ENCODE results near the gene RBP2.

RBP2 gene

GRCh38 chr3:139465636-139466035 is 10.7 kb downstream of the RBP2 start:
- no peak for TF ChIP-seq EZH2 (optimal IDR thresholded peaks at IDR 0.05; ENCODE audit: low read depth, low read length)
- TF ChIP-seq EZH2phosphoT487 (IDR thresholded peaks at IDR 0.05; ENCODE audit: low read length), result no peak
- TF ChIP-seq CTCF (IDR thresholded peaks at IDR 0.05; ENCODE audit: low read length), result no peak
- DNase-seq, result no peak
- H4K20me1 ChIP-seq (ENCODE audit: insufficient read depth, low read length), result no peaks in the 10 kb centered on the region
- H3K9me3 ChIP-seq (replicated peaks; ENCODE audit: insufficient read depth, low read length), result no peaks in the 10 kb centered on the region
- H3K36me3 ChIP-seq (replicated peaks; ENCODE audit: insufficient read depth, low read length), result no peaks in the 10 kb centered on the region
- H3K79me2 ChIP-seq (ENCODE audit: low read length), result no peaks in the 10 kb centered on the region
- H3K4me3 ChIP-seq (ENCODE audit: low read length), result no peak overlapping the region
- H2AFZ ChIP-seq (ENCODE audit: low read length), result no peak overlapping the region
- H3K4me2 ChIP-seq (ENCODE audit: low read depth, low read length), result no peak overlapping the region
- no peak overlapping the region for H3K9ac ChIP-seq (ENCODE audit: low read length)
- H3K27me3 ChIP-seq (replicated peaks; ENCODE audit: insufficient read depth, low read length), result no peaks in the 10 kb centered on the region
- H3K4me1 ChIP-seq (ENCODE audit: low read length), result no peaks in the 10 kb centered on the region
- no peak overlapping the region for H3K27ac ChIP-seq (ENCODE audit: low read length)
- H3F3A ChIP-seq (ENCODE audit: insufficient read depth, low read length), result no peaks in the 10 kb centered on the region
- no peaks in the 10 kb centered on the region for H3K9me2 ChIP-seq (replicated peaks; ENCODE audit: insufficient read depth, low read length)

- H3K4me2 ChIP-seq (ENCODE audit: low read depth, low read length), result no peak overlapping the region
- no peaks in the 10 kb centered on the region for H3K9me2 ChIP-seq (replicated peaks; ENCODE audit: insufficient read depth, low read length)
These were observed 12.8 kb downstream of the RBP2 start for GRCh38 chr3:139463466-139463865.

GRCh38 chr3:139460529-139460928 is 15.8 kb downstream of the RBP2 start:
- no peak overlapping the region for H3K9ac ChIP-seq (ENCODE audit: low read length)
- H3K9me2 ChIP-seq (replicated peaks; ENCODE audit: insufficient read depth, low read length), result no peaks in the 10 kb centered on the region
- no peak overlapping the region for H3K4me2 ChIP-seq (ENCODE audit: low read depth, low read length)
- DNase-seq, result no peak
- no peaks in the 10 kb centered on the region for H3K27me3 ChIP-seq (replicated peaks; ENCODE audit: insufficient read depth, low read length)
- no peak for TF ChIP-seq EZH2phosphoT487 (IDR thresholded peaks at IDR 0.05; ENCODE audit: low read length)
- no peak for TF ChIP-seq EZH2 (optimal IDR thresholded peaks at IDR 0.05; ENCODE audit: low read depth, low read length)
- TF ChIP-seq CTCF (IDR thresholded peaks at IDR 0.05; ENCODE audit: low read length), result no peak
- H3F3A ChIP-seq (ENCODE audit: insufficient read depth, low read length), result no peaks in the 10 kb centered on the region
- no peaks in the 10 kb centered on the region for H3K79me2 ChIP-seq (ENCODE audit: low read length)
- H3K36me3 ChIP-seq (replicated peaks; ENCODE audit: insufficient read depth, low read length), result no peaks in the 10 kb centered on the region
- H3K4me1 ChIP-seq (ENCODE audit: low read length), result no peaks in the 10 kb centered on the region
- no peaks in the 10 kb centered on the region for H3K9me3 ChIP-seq (replicated peaks; ENCODE audit: insufficient read depth, low read length)
- H4K20me1 ChIP-seq (ENCODE audit: insufficient read depth, low read length), result no peaks in the 10 kb centered on the region
- no peak overlapping the region for H3K27ac ChIP-seq (ENCODE audit: low read length)
- no peak overlapping the region for H3K4me3 ChIP-seq (ENCODE audit: low read length)
- H2AFZ ChIP-seq (ENCODE audit: low read length), result no peak overlapping the region

More at GRCh38 chr3:139463466-139463865, 12.8 kb downstream of the RBP2 start:
- TF ChIP-seq CTCF (IDR thresholded peaks at IDR 0.05; ENCODE audit: low read length), result no peak
- TF ChIP-seq EZH2phosphoT487 (IDR thresholded peaks at IDR 0.05; ENCODE audit: low read length), result no peak
- no peak for TF ChIP-seq EZH2 (optimal IDR thresholded peaks at IDR 0.05; ENCODE audit: low read depth, low read length)
- H3K4me1 ChIP-seq (ENCODE audit: low read length), result no peaks in the 10 kb centered on the region
- H3K36me3 ChIP-seq (replicated peaks; ENCODE audit: insufficient read depth, low read length), result no peaks in the 10 kb centered on the region
- no peak overlapping the region for H3K4me3 ChIP-seq (ENCODE audit: low read length)
- H3K27ac ChIP-seq (ENCODE audit: low read length), result no peak overlapping the region
- H3K9me3 ChIP-seq (replicated peaks; ENCODE audit: insufficient read depth, low read length), result no peaks in the 10 kb centered on the region
- H4K20me1 ChIP-seq (ENCODE audit: insufficient read depth, low read length), result no peaks in the 10 kb centered on the region
- H3F3A ChIP-seq (ENCODE audit: insufficient read depth, low read length), result no peaks in the 10 kb centered on the region
- no peak overlapping the region for H2AFZ ChIP-seq (ENCODE audit: low read length)
- H3K79me2 ChIP-seq (ENCODE audit: low read length), result no peaks in the 10 kb centered on the region
- H3K9ac ChIP-seq (ENCODE audit: low read length), result no peak overlapping the region
- H3K27me3 ChIP-seq (replicated peaks; ENCODE audit: insufficient read depth, low read length), result no peaks in the 10 kb centered on the region
- DNase-seq, result no peak

All from MM.1S (cell line).